HUDEP-2 (cell line): ENCODE data around the gene KCNJ16.
A peak's percentile ranks its signal among the peaks of the same experiment; 100 is the strongest.

ENCODE experiments used
- DNase-seq, 76 experiments: peaks; one replicate each; lab custom pipeline; 2025; ENCODE audit not compliant: unreplicated experiment in 76 of 76; lab: John Stamatoyannopoulos, UW

Gene KCNJ16

DNA sequence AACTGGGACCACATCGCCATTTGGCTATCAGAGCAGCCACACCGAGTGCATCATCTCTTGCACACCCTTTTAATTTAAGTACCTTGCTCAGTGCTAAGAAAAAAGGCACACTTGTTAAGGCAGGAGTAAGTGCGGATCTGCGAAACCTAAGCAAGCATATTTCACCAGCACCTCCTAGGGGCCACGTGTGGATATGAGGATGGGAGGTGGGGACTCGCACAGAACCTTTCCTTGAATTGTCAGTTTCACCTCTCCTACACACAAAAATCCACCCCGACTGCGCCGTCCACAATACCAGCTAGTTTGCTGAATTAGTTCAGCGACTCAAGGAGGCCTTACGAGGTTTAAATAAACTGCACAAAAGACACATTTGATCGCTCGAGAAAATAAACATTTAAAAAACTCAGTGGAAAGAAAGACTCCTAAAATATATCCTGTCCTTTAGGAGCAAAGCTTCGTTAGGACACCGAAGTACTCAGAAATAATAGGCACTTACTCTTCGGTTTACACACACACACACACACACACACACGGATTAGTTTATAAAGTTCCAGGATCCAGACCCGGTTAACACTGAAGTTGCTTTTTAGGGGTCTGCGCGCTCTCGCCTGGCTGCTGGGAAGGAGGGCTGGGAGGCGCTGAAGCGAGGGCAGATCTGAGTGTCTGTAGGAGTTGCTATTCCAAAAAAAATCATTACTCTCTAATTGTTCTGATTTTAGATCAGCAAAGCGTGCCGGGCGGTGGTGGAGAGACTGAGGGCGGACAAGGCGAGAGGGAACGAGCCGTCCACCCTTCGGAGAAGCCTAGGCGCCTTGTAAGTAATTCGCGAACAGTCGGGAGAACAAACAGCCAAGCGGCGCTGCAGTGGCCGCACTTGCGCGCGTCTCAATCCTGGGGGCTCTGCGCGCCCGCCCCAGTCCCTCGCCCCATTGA is 93.3 kb downstream of the KCNJ16 start:
- DNase-seq: peak in 3 of 76 experiments; percentile 8 to 21 (median 13)

DNA sequence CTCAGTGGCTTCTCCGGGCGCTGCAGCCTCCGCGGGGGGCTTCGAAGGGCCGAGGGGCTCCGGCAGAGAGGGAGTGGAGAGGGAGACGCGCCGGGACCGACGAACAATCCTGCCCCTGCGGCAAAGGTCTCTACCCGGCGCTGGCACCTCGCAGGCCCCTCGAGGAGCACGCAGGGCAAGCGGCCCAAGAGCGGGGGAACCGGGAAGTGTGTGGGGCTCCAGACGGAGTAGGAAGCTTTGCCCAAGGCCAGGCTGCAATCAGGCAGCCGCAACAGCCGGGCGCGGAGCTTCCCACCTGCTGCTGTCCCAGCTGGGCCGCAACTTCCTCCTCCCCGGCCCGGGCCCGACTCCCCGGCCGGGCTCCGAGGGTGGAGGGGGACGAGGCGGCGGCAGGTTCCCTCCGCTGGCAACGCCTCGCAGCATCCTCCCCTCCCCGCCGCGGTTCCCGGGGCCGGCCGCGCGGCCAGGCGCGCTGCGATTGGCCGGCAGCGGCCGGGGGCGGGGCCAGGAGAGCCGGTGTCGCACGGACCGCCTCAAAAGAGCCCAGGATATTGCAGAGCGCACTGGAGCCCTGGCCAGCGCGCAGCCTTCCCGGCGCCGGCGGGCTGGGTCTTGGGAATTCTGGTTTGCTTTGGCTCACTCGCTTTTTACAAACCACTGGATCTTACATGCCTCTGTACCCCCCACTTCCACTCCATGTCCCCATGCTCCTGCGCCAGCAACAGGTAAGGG is 94.1 kb downstream of the KCNJ16 start, which contains the start of gene KCNJ2:
KCNJ2 (plus strand) TSS at position 556 of the 732 bp plus-strand sequence. CDS start 5,508 bp downstream, outside the sequence.
- peak in 18 of 76 experiments; percentile 0 to 57 (median 12) for DNase-seq

DNA sequence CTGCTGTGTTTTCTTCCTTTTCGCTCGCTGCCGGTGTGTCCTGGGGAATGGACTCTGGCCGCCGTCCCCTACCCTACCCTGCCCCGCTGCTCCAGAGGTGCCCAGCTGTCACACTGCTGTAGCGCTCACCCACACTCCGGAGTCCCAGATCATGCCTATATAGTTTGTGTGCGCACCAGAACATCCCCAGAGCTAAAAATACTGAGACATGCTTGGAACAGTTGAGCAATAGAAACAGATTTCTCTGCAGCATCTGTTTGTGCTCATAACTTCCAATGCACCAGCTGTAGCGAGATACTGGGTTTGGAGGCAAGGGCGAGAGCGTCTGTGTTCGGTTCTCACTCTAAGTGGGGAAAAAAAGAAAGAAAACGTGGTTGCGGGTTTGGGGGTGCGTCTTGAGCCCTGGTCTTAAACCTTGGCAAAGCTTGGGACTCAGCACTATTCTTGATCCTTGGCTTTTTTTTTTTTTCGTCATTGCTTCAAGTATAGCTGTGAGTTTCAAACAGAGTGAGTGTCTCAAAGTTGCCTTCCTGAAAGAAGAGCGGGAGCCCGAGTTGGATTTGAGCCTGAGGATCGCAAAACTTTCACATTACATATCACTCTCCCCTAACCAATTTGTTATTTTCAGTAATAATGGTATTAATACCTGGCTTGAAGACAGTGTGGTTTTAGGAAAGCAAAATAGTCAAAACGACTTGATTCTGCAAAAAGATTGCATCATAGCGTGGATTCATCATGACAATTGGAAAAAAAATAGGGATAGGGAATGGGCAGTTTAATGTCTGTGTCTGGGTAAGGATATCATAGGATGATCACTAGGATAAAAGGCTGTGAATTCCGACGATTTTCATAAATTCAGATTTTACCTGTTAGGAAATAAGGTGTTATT is 94.9 kb downstream of the KCNJ16 start:
- DNase-seq: no peak

DNA sequence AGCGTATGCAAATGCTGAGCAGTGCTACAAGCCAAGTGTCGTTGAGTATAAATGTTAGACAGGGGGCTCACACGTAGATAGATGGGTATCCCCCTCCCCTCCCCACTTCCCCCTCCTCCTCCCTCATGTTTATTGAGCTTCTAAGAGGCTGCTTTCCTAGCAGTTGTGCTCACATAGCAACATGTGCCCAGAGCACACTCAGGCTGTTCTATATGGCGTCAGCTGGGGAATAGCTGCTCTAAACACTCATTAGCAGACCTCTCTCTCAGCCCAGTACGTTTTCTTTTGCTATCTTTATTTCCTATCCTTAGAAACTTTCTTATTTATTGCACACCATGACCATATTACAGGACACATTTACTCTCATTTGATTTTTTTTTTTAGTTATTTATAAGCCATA is 96.1 kb downstream of the KCNJ16 start:
- no peak for DNase-seq

DNA sequence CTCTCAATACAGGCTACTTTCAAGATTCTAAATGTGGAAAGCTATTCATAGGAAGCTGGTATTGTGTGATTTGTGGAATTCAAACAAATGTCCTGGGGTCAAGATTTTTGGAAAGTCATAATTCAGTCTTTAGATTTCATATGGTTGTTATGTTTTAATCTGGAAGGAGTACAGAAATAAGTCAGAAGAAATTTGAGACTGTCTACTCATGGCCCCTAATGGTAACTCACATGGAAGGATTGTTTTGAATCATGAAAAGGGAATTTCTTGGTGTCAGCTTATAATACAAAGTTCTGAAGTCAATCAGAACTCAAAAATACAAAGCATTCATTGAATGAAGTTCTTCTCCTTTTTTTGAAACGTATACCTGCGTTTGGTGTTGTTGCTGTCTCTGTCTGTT is 97.4 kb downstream of the KCNJ16 start:
- no peak for DNase-seq

DNA sequence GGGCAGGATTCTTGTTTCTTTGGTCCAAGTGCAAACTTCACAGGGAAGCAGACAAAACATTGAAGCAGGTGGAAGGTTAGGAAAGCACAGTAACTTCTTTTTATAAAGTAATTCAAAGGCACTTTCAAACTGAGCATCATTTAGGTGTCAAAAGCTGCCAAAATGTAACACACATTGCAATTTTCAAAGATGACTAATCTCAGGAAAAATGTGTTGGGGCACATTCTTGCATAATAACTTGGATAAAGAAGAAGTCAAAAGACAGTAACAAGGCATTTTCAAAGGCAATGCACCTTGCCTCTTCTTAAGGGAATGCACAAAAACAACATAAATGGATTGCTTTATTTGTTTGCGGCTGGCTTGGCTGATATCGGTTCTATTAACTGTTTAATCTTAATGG is 97.9 kb downstream of the KCNJ16 start:
- DNase-seq: no peak

DNA sequence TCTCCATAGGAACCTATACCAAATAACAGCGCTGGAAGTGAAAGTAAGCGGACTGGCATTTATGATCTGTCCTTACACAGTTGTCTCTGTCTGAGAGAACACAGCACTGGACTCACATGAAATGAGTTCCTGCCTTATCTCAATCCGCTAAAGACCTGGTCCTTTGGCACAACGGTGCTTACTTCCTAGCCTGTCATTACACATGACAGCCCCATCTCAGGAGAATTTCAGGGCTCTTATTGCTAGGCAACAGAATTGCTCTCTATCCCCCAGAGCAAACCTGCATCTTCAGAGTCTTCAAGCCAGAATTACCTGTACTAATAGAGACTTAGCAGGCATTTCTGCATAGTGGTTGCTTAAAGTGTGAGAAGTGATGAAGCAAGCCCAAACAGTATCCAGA is 98.7 kb downstream of the KCNJ16 start:
- no peak for DNase-seq

DNA sequence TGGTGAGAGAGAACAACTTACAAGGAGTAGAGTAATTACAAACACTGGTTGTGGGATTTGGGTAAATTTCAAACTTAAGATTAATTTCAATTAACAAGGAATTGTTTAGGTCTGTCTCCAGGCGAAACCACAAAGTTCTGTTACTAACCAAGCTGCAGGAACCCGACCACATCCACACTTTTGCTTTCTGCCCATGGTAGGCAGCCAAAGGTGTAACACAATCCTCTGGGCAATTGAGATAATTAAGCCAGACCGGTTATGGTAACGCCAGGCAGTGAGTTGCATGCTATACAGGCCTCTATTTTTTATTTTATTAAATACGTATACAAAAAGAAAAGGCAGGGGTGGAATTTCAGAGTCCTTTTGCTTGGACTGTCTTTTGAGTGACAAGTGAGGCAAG is 106.4 kb downstream of the KCNJ16 start:
- DNase-seq: no peak

DNA sequence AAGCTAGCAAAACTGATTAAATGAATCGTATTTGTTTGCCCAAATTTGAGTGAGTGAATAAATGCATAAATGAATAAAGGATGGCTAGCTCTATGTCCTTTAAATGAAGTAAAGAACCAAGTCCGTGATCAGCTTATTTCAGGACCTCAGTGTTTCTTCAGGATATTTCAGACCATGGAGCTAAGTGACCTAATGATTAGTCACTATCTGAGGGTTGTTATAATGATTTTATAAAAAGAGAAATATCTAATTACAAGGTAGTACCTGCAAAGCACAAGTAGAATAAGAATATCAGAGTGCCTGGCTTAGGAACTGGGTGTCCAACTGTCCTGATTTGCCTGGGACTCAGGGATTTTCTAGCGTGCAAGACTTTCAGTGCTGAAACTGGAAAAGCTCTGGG is 106.8 kb downstream of the KCNJ16 start:
- DNase-seq: no peak

DNA sequence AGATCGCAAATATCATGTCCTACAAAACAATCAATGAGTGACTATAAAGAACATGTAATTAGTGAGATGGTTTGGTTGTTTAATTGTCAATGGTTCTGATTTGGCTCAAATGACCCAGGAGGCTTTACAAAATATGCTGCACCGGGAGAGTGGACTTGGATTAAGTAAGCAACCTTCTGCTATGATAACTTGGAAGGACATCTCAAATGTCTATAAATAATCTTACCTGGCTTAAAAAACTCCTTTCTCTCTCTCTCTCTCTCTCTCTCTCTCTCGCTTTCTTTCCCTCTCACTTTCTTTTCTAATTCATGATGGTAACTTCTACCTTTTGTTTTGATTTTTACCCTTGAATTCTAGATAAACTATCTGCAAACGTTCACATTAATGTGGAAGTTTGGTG is 108.5 kb downstream of the KCNJ16 start:
- DNase-seq: no peak

DNA sequence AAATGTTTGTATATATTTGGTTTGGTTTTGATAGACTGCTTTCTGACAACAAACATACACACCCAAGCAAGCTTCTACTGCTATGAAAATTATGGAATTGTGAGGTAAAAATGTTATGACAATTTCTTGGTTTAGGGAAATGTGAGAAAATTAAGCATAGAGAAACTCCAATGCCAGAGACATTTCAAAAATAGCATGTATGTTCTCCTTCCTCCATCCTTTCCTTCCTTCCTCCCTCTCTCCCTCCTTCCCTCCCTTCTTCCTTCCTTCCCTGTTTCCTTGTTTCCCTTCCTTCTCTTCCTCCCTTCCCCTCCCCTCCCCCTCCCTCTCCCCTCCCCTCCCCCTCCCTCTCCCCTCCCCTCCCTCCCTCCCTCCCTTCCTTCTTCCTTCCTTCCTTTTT is 109.2 kb downstream of the KCNJ16 start:
- no peak for DNase-seq

DNA sequence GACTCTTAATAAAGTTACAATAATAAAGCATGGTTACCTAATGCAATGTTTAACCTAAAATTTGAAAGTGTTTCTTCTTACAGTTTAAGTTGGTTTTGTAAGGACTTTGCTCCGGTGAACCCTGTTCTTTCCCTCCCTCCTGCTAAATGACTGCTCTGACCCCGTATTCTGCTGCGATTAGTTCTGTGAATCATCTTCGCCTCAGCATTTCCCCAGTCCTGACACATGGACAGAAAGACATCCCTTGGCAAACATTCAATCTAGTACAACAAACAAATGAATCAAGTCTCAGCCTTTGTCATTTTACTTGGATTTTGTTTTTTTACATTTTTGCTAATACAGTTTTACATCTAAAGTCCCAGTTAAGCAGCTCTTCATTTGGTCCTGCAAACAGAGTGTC is 109.7 kb downstream of the KCNJ16 start:
- no peak for DNase-seq
